NCI-H146 (cell line): ENCODE results near the gene NTM.
A peak's percentile ranks its signal among the peaks of the same experiment; 100 is the strongest.

Experiments
- DNase-seq: peaks from one replicate; lab custom pipeline; 2025; lab: John Stamatoyannopoulos, UW

Gene NTM

GRCh38 chr11:132075447-132075846 is 705.0 kb downstream of the NTM start:
- DNase-seq: no peak

GRCh38 chr11:132077416-132077815 is 707.0 kb downstream of the NTM start:
- DNase-seq: no peak

- DNase-seq: no peak
Observed at GRCh38 chr11:132078264-132079076, 708.1 kb downstream of the NTM start.

- no peak for DNase-seq
Observed at GRCh38 chr11:132080127-132080526, 709.7 kb downstream of the NTM start.

GRCh38 chr11:132082566-132082965 is 712.2 kb downstream of the NTM start:
- DNase-seq: no peak

- no peak for DNase-seq
Observed at GRCh38 chr11:132084433-132084832, 714.0 kb downstream of the NTM start.

- no peak for DNase-seq
Observed at GRCh38 chr11:132087148-132087547, 716.7 kb downstream of the NTM start.

- no peak for DNase-seq
Observed at GRCh38 chr11:132088551-132088950, 718.1 kb downstream of the NTM start.

GRCh38 chr11:132093536-132094259 is 723.3 kb downstream of the NTM start:
- DNase-seq: no peak

GRCh38 chr11:132094598-132094997 is 724.2 kb downstream of the NTM start:
- no peak for DNase-seq

- no peak for DNase-seq
Observed at GRCh38 chr11:132095230-132096131, 725.1 kb downstream of the NTM start.

- DNase-seq: no peak
Observed at GRCh38 chr11:132096132-132096825, 725.9 kb downstream of the NTM start.

- no peak for DNase-seq
Observed at GRCh38 chr11:132099692-132100091, 729.3 kb downstream of the NTM start.

- no peak for DNase-seq
Observed at GRCh38 chr11:132100583-132100982, 730.2 kb downstream of the NTM start.

GRCh38 chr11:132101881-132102280 is 731.5 kb downstream of the NTM start:
- no peak for DNase-seq

GRCh38 chr11:132103021-132103420 is 732.6 kb downstream of the NTM start:
- DNase-seq: no peak

- DNase-seq: peak; percentile 96
Observed at GRCh38 chr11:132106096-132106982, 735.9 kb downstream of the NTM start.

GRCh38 chr11:132111316-132111715 is 740.9 kb downstream of the NTM start:
- DNase-seq: no peak

- DNase-seq: no peak
Observed at GRCh38 chr11:132111838-132112237, 741.4 kb downstream of the NTM start.

- DNase-seq: peak; percentile 54
Observed at GRCh38 chr11:132112846-132113245, 742.4 kb downstream of the NTM start.

GRCh38 chr11:132114185-132114584 is 743.8 kb downstream of the NTM start:
- DNase-seq: peak; percentile 80
